DMS 273 (cell line): Measurements from ENCODE around the gene C6orf47.

Experiments used
- DNase-seq: peaks from one replicate; lab custom pipeline; 2025; ENCODE audit not compliant: unreplicated experiment; lab: John Stamatoyannopoulos, UW

The C6orf47 gene

GRCh38 chr6:31661262-31662123 is 915 bp upstream of the C6orf47 start:
- no peak for DNase-seq

DNA sequence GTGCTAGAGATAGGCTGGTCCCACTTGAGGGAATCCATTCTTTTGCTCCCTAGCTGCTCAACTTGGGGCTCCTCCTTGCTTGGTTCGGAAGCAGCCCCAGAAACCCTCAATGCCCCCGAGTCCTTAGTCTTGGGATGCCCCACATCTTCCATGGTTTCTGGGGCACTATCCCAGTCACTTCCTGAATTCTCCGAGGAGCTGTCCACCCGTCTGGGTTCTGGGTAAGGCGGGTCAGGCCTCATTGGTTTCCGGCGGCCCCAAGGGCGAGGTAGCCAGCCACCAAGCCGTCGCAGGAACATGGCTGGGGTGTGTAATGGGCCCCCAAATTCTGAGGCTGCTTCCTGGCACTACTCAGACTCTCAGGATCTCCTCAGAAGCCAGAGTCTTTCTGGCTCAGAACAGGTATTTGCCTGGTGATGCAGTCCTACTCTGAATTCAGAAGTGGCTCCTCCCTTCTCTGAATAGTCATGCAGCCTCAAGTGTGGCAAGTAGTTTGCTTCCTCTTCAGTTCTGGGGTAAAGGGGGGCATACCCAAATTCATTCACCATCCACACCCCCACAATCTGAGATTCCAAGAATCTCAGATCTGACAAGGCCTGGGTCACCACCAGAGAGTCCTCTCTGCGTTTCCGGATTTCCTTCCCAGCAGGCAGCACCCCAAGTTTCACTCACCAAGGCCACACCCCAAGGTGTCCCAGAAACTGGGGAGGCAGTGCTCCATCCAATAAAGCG is 763 bp downstream of the C6orf47 start:
- DNase-seq = no peak

DNA sequence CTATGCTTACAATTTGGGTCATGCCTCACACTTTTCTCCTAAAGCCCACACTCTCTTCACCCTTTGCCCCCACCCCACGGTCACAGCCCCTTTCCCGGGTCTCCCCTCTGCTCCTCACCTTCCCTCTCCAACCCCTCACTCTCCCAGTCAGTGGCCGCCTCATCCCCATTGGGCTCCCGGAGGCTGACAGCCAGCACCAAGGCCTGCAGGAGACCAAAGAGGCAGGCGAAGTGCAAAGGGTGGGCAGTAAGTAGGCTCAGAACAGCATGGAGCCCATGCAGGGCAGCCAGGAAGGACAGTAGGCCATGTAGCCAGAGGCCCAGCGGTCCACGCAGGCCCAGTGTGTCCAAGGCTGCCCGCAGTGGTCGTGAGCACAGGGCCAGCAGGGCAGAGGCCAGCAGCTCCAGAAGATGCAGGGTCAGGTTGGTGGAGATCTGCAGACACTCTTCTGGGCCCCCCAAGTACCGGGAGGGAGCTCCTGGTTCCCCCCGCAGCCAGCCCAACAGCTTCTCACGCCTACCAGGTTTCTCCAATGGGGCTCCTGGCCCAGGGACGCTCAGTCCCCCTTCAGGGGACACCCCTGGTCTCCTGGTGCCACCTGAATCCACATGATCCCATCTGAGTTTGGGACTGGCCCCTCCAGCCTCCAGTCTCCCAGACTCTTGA is 1.5 kb downstream of the C6orf47 start:
- DNase-seq = no peak

- no peak for DNase-seq
Observed at GRCh38 chr6:31658158-31658688, 2.4 kb downstream of the C6orf47 start.

DNA sequence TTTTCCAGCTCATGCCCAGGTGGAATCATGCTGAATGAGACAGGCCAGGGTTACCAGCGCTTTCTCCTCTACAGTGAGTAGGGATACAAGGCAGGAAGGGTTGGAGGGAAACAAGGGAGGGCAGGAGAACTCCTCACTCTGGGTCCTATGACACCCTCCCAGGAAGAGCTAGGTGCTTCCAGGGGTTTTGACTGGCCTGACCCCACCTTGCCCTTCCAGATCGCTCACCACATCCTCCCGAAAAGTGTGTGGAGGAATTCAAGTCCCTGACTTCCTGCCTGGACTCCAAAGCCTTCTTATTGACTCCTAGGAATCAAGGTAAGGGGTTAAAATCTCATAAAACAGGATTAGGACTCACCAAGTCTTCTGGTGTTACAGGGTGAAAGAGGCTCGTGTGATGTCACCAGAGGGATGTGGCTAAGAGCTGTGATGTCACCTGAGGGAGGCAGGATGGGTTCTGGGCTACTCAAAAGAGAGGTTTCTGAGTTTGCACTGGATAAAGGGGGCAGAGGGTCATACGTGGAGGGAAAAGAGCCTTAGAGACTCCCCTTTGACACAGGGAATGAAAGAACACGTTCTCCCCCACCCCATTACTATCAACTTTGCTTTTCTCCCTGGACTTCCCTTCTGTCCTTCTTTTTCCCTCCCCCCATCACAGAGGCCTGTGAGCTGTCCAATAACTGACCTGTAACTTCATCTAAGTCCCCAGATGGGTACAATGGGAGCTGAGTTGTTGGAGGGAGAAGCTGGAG is 3.0 kb downstream of the C6orf47 start:
- no peak for DNase-seq

- no peak for DNase-seq
Observed at GRCh38 chr6:31655349-31656237, 5.0 kb downstream of the C6orf47 start, which contains the start of gene APOM. Gene APOM (plus strand): TSS chr6:31655894. CDS start chr6:31655967, 73 bp downstream.

DNA sequence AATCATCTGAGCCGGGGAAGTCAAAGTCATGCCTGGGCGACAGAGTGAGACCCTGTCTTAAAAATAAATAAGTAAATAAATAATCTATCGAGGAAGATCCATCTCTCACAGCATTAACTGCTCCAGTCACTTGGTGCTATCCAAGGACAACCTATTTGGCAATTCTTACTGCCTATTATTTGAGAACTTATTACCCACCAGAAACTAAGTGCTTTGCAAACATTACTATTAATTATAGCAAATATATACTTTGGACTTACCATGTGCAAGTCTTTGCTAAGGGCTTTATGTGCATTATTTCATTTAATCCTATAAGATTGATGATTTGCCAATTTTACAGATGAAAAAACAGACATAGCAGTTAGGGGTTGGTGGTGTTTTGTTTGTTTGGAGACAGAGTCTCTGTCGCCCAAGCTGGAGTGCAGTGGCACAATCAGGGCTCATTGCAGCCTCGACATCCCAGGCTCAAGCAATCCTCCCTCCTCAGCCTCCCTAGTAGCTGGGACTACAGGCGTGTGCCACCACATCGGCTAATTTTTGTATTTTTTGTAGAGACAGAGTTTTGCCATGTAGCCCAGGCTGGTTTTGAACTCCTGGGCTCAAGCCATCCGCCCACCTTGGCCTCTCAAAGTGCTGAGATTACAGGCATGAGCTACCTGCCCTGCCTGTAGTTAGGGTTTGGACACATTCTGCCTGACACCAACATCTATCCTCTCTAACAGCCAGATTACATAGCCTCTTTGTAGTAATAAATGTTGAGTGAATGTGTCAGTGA is 5.8 kb downstream of the C6orf47 start:
- no peak for DNase-seq

DNA sequence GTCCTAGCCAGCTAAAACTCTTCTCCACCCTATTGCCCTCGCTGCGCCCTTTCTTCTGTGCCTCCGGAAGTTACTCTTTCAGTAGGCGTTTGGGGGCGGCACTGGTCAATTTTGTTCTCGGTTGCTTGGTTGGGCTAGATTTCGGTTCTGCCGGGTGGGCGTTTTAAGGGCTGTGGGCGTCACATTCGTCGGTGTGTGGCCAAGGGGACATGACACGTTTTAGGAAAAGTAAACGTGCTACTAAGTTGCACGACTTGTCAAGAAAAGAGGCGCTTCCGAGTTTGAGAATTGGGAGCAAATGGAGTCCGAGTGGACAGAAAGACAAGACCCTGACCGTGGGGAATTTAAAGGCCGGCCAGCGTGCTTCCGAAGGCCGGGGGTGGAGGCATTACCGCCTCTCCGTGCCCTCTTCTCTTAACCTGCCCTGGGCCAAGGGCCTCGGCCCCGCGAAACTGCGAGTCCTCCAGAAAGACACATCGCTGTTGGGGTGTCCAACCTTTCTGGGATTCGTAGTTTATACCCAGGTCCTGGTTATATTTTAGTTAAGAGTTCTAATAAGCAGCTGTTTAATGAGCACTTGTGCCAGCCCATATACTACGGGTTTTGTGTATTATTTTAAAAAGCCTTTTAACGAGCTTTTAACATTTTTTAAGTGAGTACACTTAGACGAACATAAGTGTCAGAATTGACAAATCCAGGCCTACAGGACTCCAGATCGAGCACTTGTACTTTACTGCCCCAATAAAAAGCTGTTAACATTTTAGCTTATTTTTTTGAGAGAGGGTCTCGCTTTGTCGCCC is 7.5 kb downstream of the C6orf47 start:
- peak; percentile 99 for DNase-seq

- peak; percentile 91 for DNase-seq
Observed at GRCh38 chr6:31651602-31652191, 8.9 kb downstream of the C6orf47 start.

DNA sequence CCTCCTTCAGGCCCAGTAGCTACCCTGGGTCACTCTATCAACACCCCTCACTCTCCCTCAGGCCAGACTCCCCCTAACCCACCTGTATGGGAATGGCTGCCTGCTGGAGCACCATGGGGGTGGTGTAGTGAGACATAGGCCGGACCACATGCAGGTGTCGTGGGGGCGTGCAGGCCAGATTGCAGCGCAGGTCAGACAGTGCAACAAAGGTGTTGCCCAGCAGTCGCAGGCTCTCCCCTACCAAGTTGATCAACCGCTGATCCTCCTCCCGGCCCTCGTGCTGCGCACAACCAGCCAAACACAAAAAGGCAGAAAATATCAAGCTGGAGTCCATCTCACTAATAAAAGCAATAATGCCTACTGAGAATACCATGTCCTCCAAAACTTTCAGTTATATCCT is 15.3 kb downstream of the C6orf47 start:
- no peak for DNase-seq

GRCh38 chr6:31643818-31644454 is 16.6 kb downstream of the C6orf47 start:
- peak; percentile 48 for DNase-seq

DNA sequence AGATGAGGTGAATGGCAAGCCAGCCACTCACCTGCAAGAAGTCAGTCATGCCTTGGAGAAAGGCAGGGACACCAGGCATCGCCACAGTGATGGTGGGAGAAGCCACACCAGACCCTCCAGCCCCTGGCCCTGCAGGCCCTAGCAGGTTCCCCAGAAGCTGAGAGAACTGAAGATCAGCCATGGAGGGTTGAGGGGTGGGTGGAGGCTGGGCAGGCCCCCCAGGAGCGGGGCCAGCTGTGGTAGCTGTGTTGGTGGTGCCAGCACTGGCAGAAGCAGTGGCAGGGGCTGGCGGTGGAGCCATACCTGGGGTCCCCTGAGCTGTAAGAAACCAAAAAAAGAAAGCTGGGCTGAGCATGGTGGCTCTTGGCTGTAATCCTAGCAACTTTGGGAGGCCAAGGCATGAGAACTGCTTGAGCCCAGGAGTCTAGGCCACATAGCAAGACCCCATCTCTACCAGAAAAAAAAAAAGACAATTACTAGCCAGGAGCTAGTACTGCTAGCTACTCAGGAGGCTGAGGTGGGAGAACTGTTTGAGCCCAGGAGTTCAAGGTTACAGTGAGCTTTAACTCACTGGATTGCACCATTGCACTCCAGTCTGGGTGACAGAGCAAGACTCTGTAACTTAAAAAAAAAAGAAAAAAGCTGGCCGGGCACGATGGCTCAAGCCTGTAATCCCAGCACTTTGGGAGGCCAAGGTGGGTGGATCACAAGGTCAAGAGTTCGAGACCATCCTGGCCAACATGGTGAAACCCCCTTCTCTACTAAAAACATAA is 17.6 kb downstream of the C6orf47 start:
- no peak for DNase-seq

DNA sequence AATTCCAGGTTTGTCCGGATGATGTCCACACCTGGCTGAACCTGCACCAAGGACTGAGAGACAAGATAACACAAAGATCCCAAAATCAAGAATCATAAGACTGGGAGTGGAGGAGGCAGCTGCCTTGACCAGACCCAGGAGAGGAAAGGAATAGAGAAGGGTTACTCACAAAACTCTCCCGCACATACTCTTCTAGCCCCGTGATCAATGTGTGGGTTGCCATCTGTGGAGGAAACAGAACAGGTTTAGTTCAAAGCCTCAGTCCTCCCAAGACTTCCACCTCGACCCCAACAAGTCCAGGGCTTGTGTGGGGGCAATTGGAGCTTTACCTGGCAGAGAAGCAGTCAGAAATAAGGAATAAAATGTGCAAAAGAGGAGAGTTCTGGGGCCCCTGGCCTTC is 19.2 kb downstream of the C6orf47 start:
- no peak for DNase-seq

DNA sequence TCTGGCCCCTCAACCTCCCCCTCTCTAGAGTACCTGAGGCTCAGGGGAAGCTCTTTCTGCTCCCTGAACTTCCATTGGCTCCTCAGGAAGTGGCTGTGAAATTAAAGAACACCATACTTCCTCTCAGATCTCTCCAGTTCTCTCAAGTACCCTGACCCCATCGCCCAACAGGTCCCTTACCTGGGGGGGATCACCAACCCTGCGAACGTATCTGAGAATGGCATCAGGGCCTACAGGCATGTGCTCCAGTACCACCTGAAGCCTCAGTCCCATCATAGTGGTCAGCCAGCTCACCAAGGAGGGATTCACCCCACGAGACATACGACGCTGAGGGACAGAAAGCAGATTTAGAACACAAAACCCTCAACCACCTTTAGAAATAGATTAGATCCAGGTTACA is 20.0 kb downstream of the C6orf47 start:
- DNase-seq = no peak

DNA sequence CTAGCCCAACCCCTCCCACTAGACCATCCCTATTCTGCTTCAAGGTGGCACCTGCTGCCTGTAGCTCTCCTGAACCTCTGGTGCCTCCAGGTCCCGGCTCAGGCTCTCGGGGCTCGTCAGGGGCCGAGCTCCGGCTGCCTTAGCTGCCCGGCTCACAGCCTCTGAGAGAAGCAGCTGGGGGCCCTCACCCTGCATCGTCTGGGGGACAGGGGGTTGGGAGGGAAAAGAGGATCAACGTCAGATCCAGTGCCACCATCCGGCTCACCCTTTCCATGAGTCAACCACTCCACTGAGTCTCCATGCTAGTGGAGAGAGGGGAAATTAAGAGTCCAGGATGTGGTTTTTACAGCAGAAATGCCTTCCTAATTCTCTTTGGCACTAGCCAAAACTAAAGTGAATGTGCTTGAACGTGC is 21.1 kb downstream of the C6orf47 start:
- no peak for DNase-seq

- DNase-seq = no peak
Observed at GRCh38 chr6:31639043-31639442, 21.5 kb downstream of the C6orf47 start.
